Retina (tissue), 1 donor: ENCODE results near the gene SERPINB2.
"Not testable (repeated sequence)": the region's sequence is repeated elsewhere in the genome, so short reads cannot be mapped to it uniquely, and the experiment has no call there.

Source experiments
- DNase-seq: peaks from one replicate; pipeline ENCODE4 v3.0.0-alpha.2; 2016

Gene SERPINB2

GRCh38 chr18:63889626-63890025 is 2.1 kb downstream of the SERPINB2 start:
- no peak for DNase-seq

GRCh38 chr18:63890237-63890949 is 2.9 kb downstream of the SERPINB2 start:
- no peak for DNase-seq

- DNase-seq: no peak
These were observed 3.4 kb downstream of the SERPINB2 start for GRCh38 chr18:63890950-63891304.

- no peak for DNase-seq
These were observed 5.1 kb downstream of the SERPINB2 start for GRCh38 chr18:63892566-63892965.

GRCh38 chr18:63894106-63894772 is 6.7 kb downstream of the SERPINB2 start:
- DNase-seq: no peak

- DNase-seq: no peak
These were observed 7.7 kb downstream of the SERPINB2 start for GRCh38 chr18:63895190-63895589.

- no peak for DNase-seq
These were observed 9.6 kb downstream of the SERPINB2 start for GRCh38 chr18:63897072-63897471.

GRCh38 chr18:63899206-63899605 is 11.7 kb downstream of the SERPINB2 start:
- DNase-seq: no peak

- DNase-seq: no peak
These were observed 16.5 kb downstream of the SERPINB2 start for GRCh38 chr18:63903851-63904570.

- DNase-seq: no peak
These were observed 17.2 kb downstream of the SERPINB2 start for GRCh38 chr18:63904694-63905093.

- DNase-seq: no peak
These were observed 17.9 kb downstream of the SERPINB2 start for GRCh38 chr18:63905361-63905760.

- DNase-seq: no peak
These were observed 18.6 kb downstream of the SERPINB2 start for GRCh38 chr18:63906056-63906455.

- no peak for DNase-seq
These were observed 20.2 kb downstream of the SERPINB2 start, which contains the start of gene SERPINB10 for GRCh38 chr18:63907664-63908063. SERPINB10 (plus strand) TSS chr18:63907958; CDS start chr18:63915511, 7,553 bp downstream.

GRCh38 chr18:63908858-63909257 is 21.4 kb downstream of the SERPINB2 start:
- DNase-seq: no peak

GRCh38 chr18:63909870-63910269 is 22.4 kb downstream of the SERPINB2 start:
- DNase-seq: no peak

GRCh38 chr18:63917817-63918216 is 30.3 kb downstream of the SERPINB2 start:
- no peak for DNase-seq

GRCh38 chr18:63922049-63922448 is 34.5 kb downstream of the SERPINB2 start:
- no peak for DNase-seq

- no peak for DNase-seq
These were observed 37.0 kb downstream of the SERPINB2 start for GRCh38 chr18:63924551-63924950.

- no peak for DNase-seq
These were observed 40.8 kb downstream of the SERPINB2 start for GRCh38 chr18:63928331-63928730.

GRCh38 chr18:63929369-63929768 is 41.9 kb downstream of the SERPINB2 start:
- DNase-seq: not testable (repeated sequence)

- no peak for DNase-seq
These were observed 43.4 kb downstream of the SERPINB2 start for GRCh38 chr18:63930773-63931354.

- peak; percentile 88 for DNase-seq
These were observed 48.8 kb downstream of the SERPINB2 start for GRCh38 chr18:63936156-63936931.
